GM23338 (cell line): ENCODE data around the gene FUT2.

Source experiments
- CREB1 ChIP-seq: fragments of 250-450 bp; sonication (Bioruptor Pico); IDR thresholded peaks from 2 replicates; pipeline ENCODE4 v1.5.0; 2020; ENCODE audit warnings: low read depth, mild to moderate bottlenecking, moderate library complexity
- ETS1 ChIP-seq: IDR thresholded peaks from 2 replicates; pipeline ENCODE4 v1.6.1; 2016; ENCODE audit warnings: antibody characterized with exemption
- EZH2 ChIP-seq: fragments of 200-600 bp; sonication (generic); IDR thresholded peaks from one replicate; pipeline ENCODE4 v1.8.0; 2017; ENCODE audit warnings: antibody characterized with exemption, mild to moderate bottlenecking, low read depth; ENCODE audit not compliant: unreplicated experiment
- EZH2phosphoT487 ChIP-seq: fragments of 200-600 bp; sonication (generic); IDR thresholded peaks from one replicate; pipeline ENCODE4 v1.8.1; 2018; ENCODE audit warnings: antibody characterized with exemption; ENCODE audit not compliant: unreplicated experiment
- JUNB ChIP-seq: IDR thresholded peaks from one replicate; pipeline ENCODE4 v1.6.1; 2016; ENCODE audit warnings: antibody characterized with exemption; ENCODE audit not compliant: unreplicated experiment
- NANOG ChIP-seq: IDR thresholded peaks from 2 replicates; pipeline ENCODE4 v1.6.1; 2016; ENCODE audit warnings: antibody characterized with exemption, borderline replicate concordance
- POLR2AphosphoS5 ChIP-seq: IDR thresholded peaks from 2 replicates; pipeline ENCODE4 v1.6.1; 2016; ENCODE audit warnings: antibody characterized with exemption, low read depth
- REST ChIP-seq: IDR thresholded peaks from one replicate; pipeline ENCODE4 v1.6.1; 2018; ENCODE audit warnings: antibody characterized with exemption; ENCODE audit not compliant: unreplicated experiment
- STAT1 ChIP-seq: IDR thresholded peaks from one replicate; pipeline ENCODE4 v1.6.1; 2016; ENCODE audit warnings: antibody characterized with exemption; ENCODE audit not compliant: unreplicated experiment
- ZNF114 ChIP-seq: fragments of 250-450 bp; sonication (Bioruptor Pico); IDR thresholded peaks from 2 replicates; pipeline ENCODE4 v1.5.0; 2020; ENCODE audit warnings: mild to moderate bottlenecking, moderate library complexity
- ZNF331 ChIP-seq: fragments of 250-450 bp; sonication (Bioruptor Pico); IDR thresholded peaks from 2 replicates; pipeline ENCODE4 v1.5.0; 2020; ENCODE audit warnings: low read depth, mild to moderate bottlenecking, moderate library complexity
- TF ChIP-seq, protein P1 (sequence below), 2 experiments: fragments of 200-600 bp in 1 of 2; sonication (generic) in 1 of 2; conservative IDR thresholded peaks; 2 replicates each; pipeline versions ENCODE4 v1.5.1 to v1.6.1; 2016 to 2017; ENCODE audit warnings: antibody characterized with exemption in 2 of 2, low read depth in 2 of 2, mild to moderate bottlenecking in 2 of 2, moderate library complexity in 1 of 2

- TF ChIP-seq EZH2phosphoT487 (no peak), EZH2 (no peak), POLR2AphosphoS5 (no peak), ZNF331 (CRISPR knock-in tag) (no peak), REST (no peak), JUNB (no peak), STAT1 (no peak), ZNF114 (CRISPR knock-in tag) (no peak), CREB1 (CRISPR knock-in tag) (no peak), NANOG (no peak), ETS1 (no peak)
- TF ChIP-seq, protein P1, sequence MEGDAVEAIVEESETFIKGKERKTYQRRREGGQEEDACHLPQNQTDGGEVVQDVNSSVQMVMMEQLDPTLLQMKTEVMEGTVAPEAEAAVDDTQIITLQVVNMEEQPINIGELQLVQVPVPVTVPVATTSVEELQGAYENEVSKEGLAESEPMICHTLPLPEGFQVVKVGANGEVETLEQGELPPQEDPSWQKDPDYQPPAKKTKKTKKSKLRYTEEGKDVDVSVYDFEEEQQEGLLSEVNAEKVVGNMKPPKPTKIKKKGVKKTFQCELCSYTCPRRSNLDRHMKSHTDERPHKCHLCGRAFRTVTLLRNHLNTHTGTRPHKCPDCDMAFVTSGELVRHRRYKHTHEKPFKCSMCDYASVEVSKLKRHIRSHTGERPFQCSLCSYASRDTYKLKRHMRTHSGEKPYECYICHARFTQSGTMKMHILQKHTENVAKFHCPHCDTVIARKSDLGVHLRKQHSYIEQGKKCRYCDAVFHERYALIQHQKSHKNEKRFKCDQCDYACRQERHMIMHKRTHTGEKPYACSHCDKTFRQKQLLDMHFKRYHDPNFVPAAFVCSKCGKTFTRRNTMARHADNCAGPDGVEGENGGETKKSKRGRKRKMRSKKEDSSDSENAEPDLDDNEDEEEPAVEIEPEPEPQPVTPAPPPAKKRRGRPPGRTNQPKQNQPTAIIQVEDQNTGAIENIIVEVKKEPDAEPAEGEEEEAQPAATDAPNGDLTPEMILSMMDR (conservative IDR thresholded peaks at IDR 0.05; ENCODE audit: low read depth in 2 of 2): peak; percentile 84 to 90
Observed at GRCh38 chr19:48674921-48675824, 20.6 kb upstream of the FUT2 start.
